ENCODE measurements around the gene IQCM.
A peak's percentile ranks its signal among the peaks of the same experiment; 100 is the strongest.

IQCM gene

DNA sequence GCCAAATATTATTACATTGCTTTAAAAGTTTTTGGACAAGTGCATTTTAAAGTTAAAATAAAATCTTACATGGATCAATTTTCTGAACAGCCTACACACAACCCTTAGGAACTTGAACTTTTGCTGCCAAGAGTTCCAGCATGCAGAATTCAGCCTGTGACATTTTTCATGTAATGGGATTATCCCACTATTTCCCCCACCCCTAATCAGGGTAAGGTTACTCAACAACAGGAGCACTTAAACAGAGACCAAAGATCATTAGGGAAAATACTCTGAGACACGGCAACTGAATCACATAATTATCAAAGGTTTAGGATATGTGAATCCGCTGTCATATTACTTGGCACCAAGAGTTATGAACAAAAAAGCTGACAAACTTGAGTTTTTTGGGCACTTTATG is 47.2 kb downstream of the IQCM start:
- no peak for DNase-seq (ENCODE audit: low spot score)

DNA sequence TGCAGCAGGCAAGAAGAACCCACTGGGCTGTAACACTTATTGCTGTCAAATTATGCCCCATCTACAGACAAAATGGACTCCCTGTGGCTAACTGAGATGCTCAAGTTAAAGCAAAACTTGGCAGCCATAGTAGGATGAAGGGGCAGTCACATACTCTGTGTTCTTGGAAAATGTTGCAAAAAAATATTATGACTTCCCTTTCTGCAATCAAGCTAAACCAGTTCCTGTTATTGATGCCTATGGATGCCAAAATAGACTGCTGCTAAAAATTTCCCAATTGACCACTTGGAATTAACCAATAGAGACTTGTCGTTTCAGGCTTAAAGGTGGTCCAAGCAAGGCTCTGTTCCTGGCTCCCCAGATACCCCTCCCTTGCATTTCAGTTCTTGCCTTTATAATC is 49.5 kb downstream of the IQCM start:
- no peak for DNase-seq (ENCODE audit: low spot score)

- peak; percentile 18 for DNase-seq (ENCODE audit: low spot score)
Measured at GRCh38 chr4:149765630-149766029, 50.0 kb downstream of the IQCM start.

- DNase-seq (ENCODE audit: low spot score), result no peak
Measured at GRCh38 chr4:149755969-149756368, 59.7 kb downstream of the IQCM start.

DNA sequence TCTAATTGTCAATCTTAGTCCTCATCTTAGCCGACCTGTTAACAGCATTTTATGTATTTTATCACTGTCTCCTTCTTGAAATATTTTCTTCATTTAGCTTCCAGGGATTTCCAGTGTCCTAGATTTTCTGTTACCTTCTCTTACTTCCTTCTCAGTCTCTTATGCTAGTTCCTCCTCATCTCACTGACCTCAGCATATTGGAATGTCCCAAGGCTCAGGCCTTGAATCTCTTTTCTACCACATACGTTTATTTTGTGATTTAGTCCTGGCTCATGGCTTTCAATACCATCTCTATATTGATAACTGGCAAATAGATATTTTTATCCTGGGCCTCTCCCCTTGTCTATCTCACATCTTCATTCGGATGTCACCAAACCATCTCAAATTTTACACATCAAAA is 61.1 kb downstream of the IQCM start:
- no peak for DNase-seq (ENCODE audit: low spot score)

- DNase-seq (ENCODE audit: low spot score), result no peak
Measured at GRCh38 chr4:149752729-149753128, 62.9 kb downstream of the IQCM start.

DNA sequence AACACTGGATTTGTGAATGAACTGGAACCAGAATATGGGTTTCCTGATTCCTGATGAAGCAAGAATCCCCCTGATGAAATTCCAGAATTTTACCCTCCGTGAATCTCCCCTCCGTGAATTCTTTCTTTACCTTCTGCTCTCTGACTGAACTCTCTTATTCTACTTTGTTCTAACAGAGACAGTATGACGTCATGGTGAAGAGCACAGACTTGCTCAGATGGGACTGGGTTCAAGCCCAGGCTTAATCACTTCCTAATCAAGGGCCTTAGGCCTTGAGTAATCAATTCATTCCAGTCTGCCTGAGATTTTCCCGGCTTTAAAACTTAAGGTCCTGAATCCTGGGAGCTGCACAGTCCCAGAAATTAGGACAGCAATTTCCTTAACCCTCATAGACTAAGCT is 64.5 kb downstream of the IQCM start:
- DNase-seq (ENCODE audit: low spot score), result no peak

- no peak for DNase-seq (ENCODE audit: low spot score)
Measured at GRCh38 chr4:149749784-149750183, 65.9 kb downstream of the IQCM start.

DNA sequence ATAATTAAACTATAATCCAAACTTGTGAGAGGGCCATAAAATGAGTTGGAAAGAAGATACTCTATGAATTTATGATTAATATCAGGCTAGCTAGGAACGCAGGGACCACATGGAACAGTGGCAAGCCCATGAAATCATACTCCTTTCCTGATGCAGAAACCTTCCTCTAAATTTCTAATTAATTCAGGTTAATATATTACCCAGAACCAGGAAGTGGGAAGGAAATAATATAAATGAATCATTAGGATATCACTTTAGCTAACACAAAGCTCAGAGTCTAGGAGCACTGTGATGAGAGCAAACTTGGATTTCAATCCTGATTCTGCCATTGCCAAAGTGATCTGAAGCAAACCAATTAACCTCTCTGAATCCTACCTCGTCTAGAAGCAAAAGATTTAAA is 68.0 kb downstream of the IQCM start:
- no peak for DNase-seq (ENCODE audit: low spot score)

DNA sequence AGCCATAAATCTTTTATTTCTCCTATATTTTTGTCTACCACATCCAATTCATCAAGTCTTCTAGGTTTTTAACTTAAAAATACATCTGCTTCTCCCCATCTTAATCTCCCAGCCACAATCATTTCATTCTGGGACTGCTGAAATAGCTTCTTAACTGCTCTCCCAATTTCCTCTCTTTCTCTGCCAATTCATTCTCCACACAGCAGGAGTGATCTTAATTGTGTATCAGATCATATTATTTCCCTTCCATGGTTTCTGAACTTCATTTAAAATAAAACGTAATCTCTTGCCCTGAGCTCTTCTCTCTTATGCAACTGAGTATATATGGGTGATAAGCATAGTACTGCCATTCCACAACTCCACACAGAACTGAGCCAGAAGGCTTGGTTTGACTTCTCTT is 69.4 kb downstream of the IQCM start:
- no peak for DNase-seq (ENCODE audit: low spot score)

DNA sequence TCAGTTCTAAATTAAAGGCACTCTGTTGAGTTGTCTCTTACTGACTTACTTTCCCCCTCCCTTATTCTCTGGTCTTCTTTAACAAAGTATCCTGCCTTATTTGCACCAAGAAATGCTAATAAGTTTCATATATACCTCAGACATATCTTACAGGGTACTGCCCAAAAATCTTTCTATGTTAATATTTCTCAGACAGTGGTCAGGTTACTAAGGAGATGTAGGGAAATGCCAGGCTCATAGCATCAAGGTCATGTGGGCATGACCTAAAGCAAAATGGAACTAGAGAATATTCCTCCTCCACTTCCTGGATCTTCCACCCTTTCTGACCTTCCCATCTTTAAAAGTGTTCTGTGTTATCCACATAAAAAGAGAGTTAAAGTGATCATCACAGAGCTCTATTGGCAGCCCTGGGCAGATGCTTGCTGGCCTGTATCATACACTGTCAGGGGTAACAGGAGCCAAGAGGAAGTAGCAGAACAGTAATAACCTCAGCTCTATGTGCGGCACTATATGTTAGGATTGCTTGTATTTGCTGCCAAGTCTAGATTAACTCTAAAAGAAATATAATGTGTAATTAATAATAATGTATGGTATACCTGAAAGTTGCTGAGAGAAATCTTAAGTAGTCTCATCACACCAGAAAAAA is 74.3 kb downstream of the IQCM start:
- DNase-seq (ENCODE audit: low spot score), result no peak

DNA sequence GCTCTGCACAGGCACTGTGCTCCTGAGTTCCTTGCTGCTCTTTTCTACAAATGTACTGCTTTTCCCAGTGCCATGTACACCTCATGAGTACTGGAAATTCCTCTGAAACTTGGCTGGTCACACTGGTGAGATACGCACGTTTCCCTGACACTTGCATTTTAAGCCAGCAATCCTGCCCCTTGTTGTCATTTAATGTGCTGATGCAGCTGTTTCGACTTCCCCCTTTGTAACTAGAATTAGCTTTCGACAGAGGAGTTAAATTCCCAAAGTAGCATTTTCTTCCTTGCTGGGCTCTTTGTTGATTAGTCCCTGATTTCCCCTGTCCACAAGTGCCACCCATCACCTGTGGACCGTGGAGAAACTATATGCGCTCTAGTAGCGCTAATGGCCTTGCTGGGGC is 77.5 kb downstream of the IQCM start:
- no peak for DNase-seq (ENCODE audit: low spot score)

DNA sequence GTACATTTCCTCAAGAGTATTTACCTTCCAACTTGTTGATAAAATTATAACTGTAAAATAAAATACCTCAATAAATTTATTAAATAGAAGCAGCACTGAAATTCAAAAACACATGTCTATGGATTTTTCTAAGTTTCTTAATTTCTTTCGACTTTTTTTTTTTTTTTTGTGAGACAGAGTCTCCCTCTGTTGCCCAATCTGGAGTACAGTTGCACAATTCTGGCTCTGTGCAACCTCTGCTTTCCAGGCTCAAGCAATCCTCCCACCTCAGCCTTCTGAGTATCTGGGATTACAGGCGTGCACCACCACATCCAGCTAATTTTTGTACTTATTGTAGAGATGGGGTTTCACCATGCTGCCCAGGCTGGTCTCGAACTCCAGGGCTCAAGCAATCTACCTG is 79.8 kb downstream of the IQCM start:
- no peak for DNase-seq (ENCODE audit: low spot score)

DNA sequence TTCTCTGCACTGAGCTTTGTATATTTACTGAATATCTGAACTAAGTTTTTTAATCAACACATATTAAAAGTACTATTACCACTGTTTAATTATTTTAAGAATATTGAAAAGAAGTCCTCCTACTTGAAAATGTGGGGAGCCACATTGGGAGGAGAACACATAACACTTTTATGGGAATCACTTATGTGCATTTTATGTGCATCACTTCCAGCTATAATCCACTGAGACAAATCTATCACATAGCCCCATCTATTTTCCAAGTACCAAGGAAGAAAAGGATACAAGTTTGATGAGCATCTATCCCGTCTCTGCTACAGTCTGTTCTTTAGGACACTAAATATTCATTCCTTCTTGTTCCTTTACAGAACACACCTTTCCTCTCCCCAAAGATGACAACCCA is 87.2 kb downstream of the IQCM start:
- DNase-seq (ENCODE audit: low spot score), result no peak

- no peak for DNase-seq (ENCODE audit: low spot score)
Measured at GRCh38 chr4:149727663-149728062, 88.0 kb downstream of the IQCM start.

- DNase-seq (ENCODE audit: low spot score), result no peak
Measured at GRCh38 chr4:149723065-149723464, 92.6 kb downstream of the IQCM start.

GRCh38 chr4:149719806-149720205 is 95.8 kb downstream of the IQCM start:
- DNase-seq (ENCODE audit: low spot score), result no peak

DNA sequence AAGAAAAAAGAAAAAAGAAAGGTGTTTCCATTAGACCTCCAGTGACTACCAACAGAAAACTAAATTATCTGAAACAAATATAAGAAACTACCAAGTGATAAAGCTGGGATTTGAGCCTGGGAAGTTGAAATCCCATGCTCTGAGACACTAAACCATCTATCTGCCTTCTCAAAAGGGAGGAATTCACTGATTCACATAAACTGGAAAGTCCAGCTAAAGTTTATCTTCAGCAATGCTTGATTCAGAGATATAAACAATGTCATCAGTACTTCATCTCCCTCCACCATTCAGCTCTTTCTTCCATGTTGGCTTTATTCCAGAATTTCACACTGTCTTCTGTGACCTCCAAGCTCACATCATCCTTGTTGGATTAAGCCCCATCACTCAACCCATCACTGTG is 96.3 kb downstream of the IQCM start:
- DNase-seq (ENCODE audit: low spot score), result no peak

DNA sequence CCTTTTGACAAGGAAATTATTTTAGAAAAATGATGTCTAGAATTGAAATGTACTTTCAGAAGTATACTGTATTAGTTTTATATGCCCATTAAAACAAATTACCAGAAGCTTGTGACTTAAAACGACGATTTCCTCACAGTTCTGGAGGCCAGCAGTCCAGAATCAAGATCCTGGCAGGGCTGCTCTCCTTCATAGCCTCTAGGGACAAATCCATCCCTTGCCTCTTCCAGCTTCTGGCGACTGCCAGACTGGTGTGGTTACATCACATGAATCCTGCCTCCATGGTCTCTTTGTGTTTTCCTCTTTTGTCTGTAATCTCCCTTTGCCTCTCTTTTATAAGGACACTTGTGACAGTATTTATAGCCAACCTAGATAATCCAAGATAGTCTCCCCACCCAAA is 97.1 kb downstream of the IQCM start:
- no peak for DNase-seq (ENCODE audit: low spot score)

GRCh38 chr4:149716728-149717127 is 98.9 kb downstream of the IQCM start:
- DNase-seq (ENCODE audit: low spot score), result no peak

DNA sequence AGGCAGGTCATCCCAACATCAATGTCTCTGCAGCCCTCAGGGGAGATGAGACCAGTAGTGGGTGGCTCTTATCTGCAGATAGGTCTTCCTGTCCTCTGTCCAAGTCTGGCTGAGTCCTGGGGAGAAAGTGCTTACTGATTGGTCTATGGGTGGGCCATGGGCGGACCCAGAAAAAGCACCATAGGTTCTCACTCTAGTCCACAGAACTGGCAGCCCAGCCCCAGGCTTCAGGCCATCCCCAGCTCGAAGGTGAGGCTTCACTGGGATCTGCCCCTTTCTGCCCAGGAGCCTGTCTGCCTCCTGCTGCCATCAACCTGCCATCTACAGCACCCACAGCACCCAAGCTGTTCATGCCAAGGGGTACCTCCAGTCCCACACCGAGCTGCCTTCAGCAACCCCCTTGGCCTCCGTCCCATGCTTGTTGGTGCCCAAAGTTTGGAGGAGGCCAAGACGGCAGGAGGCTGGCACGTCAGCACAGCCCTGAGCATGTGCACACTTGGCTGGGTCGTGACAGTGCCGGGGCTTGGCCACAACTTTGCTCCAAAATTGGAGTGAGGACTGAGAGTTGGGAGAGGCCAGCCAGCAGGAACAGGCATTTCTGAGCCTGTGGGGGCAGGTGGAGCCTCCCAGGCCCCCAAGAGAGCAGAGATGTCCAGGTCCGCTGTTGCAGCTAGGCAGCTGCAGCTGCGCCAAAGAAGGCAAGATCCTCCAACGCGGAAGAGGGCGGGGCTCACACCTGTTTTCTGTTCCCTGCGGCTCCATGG is 99.6 kb downstream of the IQCM start:
- DNase-seq (ENCODE audit: low spot score), result no peak

DNA sequence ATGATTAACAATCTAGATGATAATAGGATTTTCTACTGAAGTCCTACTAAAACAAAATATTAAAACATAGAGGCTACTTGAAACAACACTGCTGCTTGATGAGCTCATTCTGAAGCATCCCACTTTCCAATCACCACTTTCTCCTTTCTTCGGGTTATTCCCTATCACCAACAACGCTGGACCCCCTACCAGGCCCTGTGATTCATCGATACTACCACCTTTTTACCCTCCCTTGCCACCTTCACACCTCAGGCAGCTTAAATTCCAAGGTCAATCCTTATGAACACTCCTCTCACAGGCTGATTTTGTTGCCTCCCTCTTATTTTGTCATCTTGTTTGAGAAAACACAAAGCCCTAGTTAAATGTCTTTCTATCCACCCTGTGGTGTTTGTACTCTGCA is 102.6 kb downstream of the IQCM start:
- no peak for DNase-seq (ENCODE audit: low spot score)

GRCh38 chr4:149711593-149712365 is 103.9 kb downstream of the IQCM start:
- no peak for DNase-seq (ENCODE audit: low spot score)

Data from GM03348 (cell line).